Right atrium auricular region (tissue), 2 donors: Measurements from ENCODE around the gene COL4A2. TPM values are rescaled to one million over a fixed set of nuclear protein-coding genes. Genes with fewer than 3 reads are reported as not detected.

ENCODE experiments used
- DNase-seq: peaks from one replicate; pipeline ENCODE4 v3.0.0-alpha.2; 2019; ENCODE audit warnings: low spot score
- H3K27ac ChIP-seq, 2 donors: fragments of 200-600 bp; sonication (generic); 1 replicate in 1 of 2; 2 replicates in 1 of 2; pipeline ENCODE4 v1.5.1; 2016 to 2019
- H3K27me3 ChIP-seq, 2 donors: fragments of 200-600 bp; sonication (generic); one replicate each; pipeline versions ENCODE4 v1.5.1 to v1.6.0; 2017 to 2019
- H3K36me3 ChIP-seq: fragments of 200-600 bp; sonication (generic); one replicate; pipeline ENCODE4 v1.5.1; 2016
- H3K4me1 ChIP-seq, 2 donors: fragments of 200-600 bp; sonication (generic); one replicate each; pipeline versions ENCODE4 v1.5.1 to v1.6.0; 2017 to 2019
- H3K4me3 ChIP-seq, 2 donors: fragments of 200-600 bp; sonication (generic); 1 replicate in 1 of 2; 2 replicates in 1 of 2; pipeline ENCODE4 v1.5.1; 2017 to 2019; ENCODE audit warnings: mild to moderate bottlenecking in 1 of 2, moderate library complexity in 1 of 2
- H3K9me3 ChIP-seq, 2 donors: fragments of 200-600 bp; sonication (generic); one replicate each; pipeline ENCODE4 v1.5.1; 2019
- total RNA-seq, 2 donors: library from RNA; depleted of rRNA; stranded (reverse); fragments of >200 nt; gene quantifications; one replicate each; pipeline ENCODE4 v1.1.0, GENCODE V29; 2016
- TF ChIP-seq, protein P1 (sequence below), 2 donors: fragments of 200-600 bp; sonication (generic); IDR thresholded peaks; one replicate each; pipeline ENCODE4 v1.5.1; 2019; ENCODE audit warnings: antibody characterized with exemption in 2 of 2

COL4A2 gene
- total RNA-seq, 2 donors from 2014 or later: 141 to 153 TPM

DNA sequence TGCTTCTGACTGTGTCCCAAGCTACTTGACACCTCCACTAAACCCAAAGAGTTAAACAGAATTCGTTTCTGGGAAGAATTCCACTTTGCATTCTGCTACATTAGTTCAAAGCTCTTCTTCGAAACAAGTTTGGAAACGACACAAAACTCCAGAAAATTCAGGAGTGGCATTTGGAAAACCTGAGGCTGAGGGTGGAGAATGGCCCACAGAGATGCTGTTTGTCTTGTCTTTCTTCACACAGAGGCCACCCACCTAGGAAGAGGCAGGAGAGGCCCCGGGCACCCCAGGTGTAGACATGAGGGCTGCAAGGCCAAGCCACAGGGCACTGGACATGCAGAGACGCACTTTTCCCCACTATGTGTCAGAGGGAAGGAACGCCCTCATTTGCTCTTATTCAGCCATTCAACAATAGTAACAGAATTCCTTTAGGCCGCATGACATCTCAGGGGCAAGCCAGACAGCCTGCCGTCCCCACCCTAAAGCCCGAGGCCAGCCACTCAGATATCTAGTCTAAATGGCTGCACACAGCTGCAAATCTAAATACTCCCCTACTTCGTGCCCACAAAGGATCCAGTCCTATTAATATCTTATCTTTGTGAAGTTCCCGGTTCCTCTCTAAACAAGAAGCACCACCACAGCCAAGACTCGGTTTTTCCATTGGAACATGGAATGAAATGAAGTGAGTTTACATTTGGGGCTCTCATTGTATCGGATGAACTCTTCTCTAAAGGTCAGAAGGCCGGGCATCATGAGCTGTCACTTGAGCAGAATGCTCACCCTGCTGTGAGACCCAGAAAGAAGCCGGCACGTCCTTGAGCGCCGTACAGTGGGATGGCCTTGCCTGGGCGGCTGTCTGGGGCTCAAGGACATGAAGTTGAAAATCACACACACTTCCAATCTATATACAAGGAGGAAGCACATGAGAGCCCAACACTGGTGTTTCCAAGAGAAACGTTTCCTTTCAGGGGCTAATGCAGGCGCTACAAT lies 20.0 kb upstream of the COL4A2 start:
- no peak overlapping the region for H3K4me3 ChIP-seq
- H3K9me3 ChIP-seq: no peaks in the 10 kb centered on the region
- peaks cover 0 to 65% of the 10 kb centered on the region in 2 donors for H3K4me1 ChIP-seq
- no peaks in the 10 kb centered on the region for H3K27me3 ChIP-seq
- H3K27ac ChIP-seq: peak overlapping the region; percentile 72 to 80
- TF ChIP-seq, protein P1, sequence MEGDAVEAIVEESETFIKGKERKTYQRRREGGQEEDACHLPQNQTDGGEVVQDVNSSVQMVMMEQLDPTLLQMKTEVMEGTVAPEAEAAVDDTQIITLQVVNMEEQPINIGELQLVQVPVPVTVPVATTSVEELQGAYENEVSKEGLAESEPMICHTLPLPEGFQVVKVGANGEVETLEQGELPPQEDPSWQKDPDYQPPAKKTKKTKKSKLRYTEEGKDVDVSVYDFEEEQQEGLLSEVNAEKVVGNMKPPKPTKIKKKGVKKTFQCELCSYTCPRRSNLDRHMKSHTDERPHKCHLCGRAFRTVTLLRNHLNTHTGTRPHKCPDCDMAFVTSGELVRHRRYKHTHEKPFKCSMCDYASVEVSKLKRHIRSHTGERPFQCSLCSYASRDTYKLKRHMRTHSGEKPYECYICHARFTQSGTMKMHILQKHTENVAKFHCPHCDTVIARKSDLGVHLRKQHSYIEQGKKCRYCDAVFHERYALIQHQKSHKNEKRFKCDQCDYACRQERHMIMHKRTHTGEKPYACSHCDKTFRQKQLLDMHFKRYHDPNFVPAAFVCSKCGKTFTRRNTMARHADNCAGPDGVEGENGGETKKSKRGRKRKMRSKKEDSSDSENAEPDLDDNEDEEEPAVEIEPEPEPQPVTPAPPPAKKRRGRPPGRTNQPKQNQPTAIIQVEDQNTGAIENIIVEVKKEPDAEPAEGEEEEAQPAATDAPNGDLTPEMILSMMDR (IDR thresholded peaks at IDR 0.05): no peak
- H3K36me3 ChIP-seq: peaks cover 8% of the 10 kb centered on the region
- peak; percentile 59 for DNase-seq

DNA sequence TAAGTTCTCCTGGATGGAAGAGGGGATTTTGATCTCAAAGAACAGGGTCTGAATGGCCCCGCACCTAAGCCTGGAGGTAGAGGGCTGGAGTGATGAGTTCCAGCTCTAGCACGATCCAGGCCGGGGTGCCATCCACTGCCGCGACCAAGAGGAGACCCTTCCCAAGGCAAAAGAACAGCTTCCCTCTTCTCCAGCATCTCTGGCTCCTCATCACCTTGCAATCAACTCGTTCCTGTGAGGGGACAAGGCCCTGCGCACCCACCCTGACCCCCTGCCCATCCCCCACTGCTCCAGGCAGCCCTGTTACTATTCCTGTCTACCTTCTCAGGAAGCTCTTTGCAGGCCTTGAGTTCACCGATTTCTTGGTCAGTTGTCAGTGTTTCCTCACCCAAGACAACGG lies 17.9 kb upstream of the COL4A2 start:
- Histone ChIP-seq H3K27me3 (no peaks in the 10 kb centered on the region), H3K4me1 (peaks cover 0 to 66% of the 10 kb centered on the region in 2 donors), H3K27ac (no peak overlapping the region), H3K4me3 (no peak overlapping the region), H3K36me3 (peaks cover 8% of the 10 kb centered on the region), H3K9me3 (no peaks in the 10 kb centered on the region)
- DNase-seq: no peak
- TF ChIP-seq, protein P1 (IDR thresholded peaks at IDR 0.05): no peak

DNA sequence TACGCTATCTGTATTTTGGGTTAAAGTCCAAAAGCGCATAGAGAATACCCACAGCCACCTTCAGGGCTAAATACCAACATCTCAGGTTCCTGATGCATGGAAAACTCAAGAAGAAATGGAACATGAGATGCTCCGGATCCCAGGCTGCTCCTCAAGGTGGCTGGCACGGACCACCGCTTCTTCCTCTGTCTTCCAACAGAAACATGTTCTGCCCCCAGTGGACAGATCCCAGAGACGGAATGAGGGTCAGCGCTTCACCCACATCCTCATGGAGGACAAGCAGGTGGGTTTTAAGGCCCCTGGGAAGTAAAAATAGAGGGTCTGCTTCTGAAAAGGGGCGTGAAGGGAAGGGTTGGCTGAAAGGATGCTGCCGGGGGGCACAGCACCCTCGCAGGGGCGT lies 17.4 kb upstream of the COL4A2 start:
- H3K4me1 ChIP-seq: peaks cover 0 to 66% of the 10 kb centered on the region in 2 donors

DNA sequence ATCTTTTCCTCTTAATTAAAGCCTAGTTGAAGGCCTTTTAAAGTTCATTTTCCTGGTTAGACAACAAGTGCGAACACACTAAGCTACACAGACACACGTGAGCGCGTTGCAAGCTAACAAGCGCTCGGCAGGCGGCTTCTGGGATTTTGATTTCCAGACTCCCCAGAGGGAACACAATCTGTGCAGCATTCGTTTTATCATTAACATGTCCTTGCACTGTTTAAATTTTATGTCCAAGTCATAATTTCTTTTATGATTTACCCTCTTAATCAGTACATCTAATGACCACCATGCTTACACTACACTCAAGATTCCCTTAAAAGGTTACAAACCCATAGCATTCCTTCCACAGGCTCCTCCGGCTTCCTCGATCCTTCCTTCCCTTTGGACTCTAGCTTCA lies 16.9 kb upstream of the COL4A2 start:
- no peak overlapping the region for H3K27ac ChIP-seq
- H3K4me1 ChIP-seq: peaks cover 0 to 65% of the 10 kb centered on the region in 2 donors
- no peaks in the 10 kb centered on the region for H3K27me3 ChIP-seq
- TF ChIP-seq, protein P1 (IDR thresholded peaks at IDR 0.05): no peak
- DNase-seq: no peak
- no peak overlapping the region for H3K4me3 ChIP-seq
- peaks cover 8% of the 10 kb centered on the region for H3K36me3 ChIP-seq
- H3K9me3 ChIP-seq: no peaks in the 10 kb centered on the region

More for the DNA sequence above, 17.4 kb upstream of the COL4A2 start:
- DNase-seq: no peak
- no peaks in the 10 kb centered on the region for H3K27me3 ChIP-seq
- no peaks in the 10 kb centered on the region for H3K9me3 ChIP-seq
- H3K4me3 ChIP-seq: no peak overlapping the region
- H3K36me3 ChIP-seq: peaks cover 8% of the 10 kb centered on the region
- TF ChIP-seq, protein P1 (IDR thresholded peaks at IDR 0.05): no peak
- no peak overlapping the region for H3K27ac ChIP-seq

DNA sequence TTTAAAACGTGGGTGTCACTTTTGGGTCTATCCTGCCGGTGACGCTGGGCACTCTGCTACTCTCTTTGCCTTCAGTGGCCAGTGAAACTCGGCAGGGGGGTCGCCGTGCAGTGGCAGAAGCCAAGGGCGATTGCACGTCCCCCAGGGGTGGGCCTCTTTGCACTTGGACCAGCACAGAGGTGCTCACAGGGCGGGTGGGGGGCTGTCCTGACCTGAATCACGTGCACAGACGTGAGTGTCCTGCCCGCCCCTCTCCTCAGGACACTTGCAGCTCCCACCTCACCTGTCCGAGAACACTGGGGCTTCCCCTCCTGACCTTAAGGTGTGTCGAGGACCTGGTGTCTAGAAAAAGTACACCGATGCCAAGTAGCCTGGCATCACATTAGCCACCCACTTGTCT lies 16.3 kb upstream of the COL4A2 start:
- Histone ChIP-seq H3K9me3 (no peaks in the 10 kb centered on the region), H3K27me3 (no peaks in the 10 kb centered on the region), H3K36me3 (peaks cover 8% of the 10 kb centered on the region), H3K4me1 (peaks cover 0 to 58% of the 10 kb centered on the region in 2 donors), H3K4me3 (no peak overlapping the region), H3K27ac (no peak overlapping the region)
- no peak for DNase-seq
- TF ChIP-seq, protein P1 (IDR thresholded peaks at IDR 0.05): no peak
